Ectodermal cell (in vitro differentiated cells): ENCODE data around the gene CDRT15.
"Not testable (repeated sequence)": the region's sequence is repeated elsewhere in the genome, so short reads cannot be mapped to it uniquely, and the experiment has no call there.

Source experiments
- H3K27ac ChIP-seq: 2 replicates; pipeline ENCODE4 v1.7.0; 2013; ENCODE audit warnings: mild to moderate bottlenecking, low read depth, low read length; ENCODE audit not compliant: insufficient read depth, poor library complexity, severe bottlenecking
- H3K27me3 ChIP-seq: 2 replicates; pipeline ENCODE4 v1.7.0; 2013; ENCODE audit warnings: mild to moderate bottlenecking, low read length; ENCODE audit not compliant: insufficient read depth, control insufficient read depth, poor library complexity, severe bottlenecking
- H3K36me3 ChIP-seq: one replicate; pipeline ENCODE4 v1.7.0; 2013; ENCODE audit warnings: low read length; ENCODE audit not compliant: control insufficient read depth, insufficient read depth
- H3K4me1 ChIP-seq: one replicate; pipeline ENCODE4 v1.7.0; 2013; ENCODE audit warnings: low read length; ENCODE audit not compliant: control insufficient read depth, insufficient read depth
- H3K4me3 ChIP-seq: 2 replicates; pipeline ENCODE4 v1.7.0; 2013; ENCODE audit warnings: low read depth, low read length, control low read depth; ENCODE audit not compliant: insufficient read depth
- H3K9me3 ChIP-seq: 2 replicates; pipeline ENCODE4 v1.7.0; 2013; ENCODE audit warnings: mild to moderate bottlenecking, low read length, moderate library complexity; ENCODE audit not compliant: control insufficient read depth
- WGBS, 2 experiments: methylation state at CpG; one replicate each; pipeline ENCODE4 v1.1.7; 2013; ENCODE audit warnings: missing lambda C conversion rate in 2 of 2; 5-methylcytosine and 5-hydroxymethylcytosine counted together

CDRT15 gene

GRCh38 chr17:14239271-14239670 is 2.6 kb upstream of the CDRT15 start:
- not testable (repeated sequence) for H3K4me3 ChIP-seq, H3K27me3 ChIP-seq, H3K4me1 ChIP-seq, H3K9me3 ChIP-seq, H3K36me3 ChIP-seq, H3K27ac ChIP-seq
- WGBS, 2 experiments: 95 to 100% methylated on average over 2 of the region's 5 CpGs

DNA sequence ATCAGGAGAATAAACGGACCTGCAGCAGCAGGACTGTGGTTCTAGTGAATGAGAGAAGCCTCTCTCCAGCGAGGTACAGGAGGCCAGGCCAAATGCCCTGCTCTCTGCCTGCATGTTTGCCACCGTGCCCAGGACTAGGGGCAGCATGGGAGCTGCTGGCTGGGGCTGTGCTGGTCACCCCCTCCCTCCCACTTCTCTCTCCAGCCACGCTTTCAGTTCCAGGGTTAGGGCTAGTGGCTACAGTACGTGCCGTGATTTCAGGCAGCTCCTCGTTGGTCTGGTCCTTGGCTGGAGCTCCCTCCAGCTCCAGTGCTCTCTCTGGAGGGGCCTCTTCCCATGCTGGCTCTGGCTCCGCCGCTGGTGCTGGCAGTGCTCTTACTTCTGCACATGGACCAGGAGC is 630 bp downstream of the CDRT15 start:
- 87 to 93% methylated on average over 6 to 7 of the region's 9 CpGs for WGBS, 2 experiments
- not testable (repeated sequence) for H3K9me3 ChIP-seq, H3K4me3 ChIP-seq, H3K27ac ChIP-seq, H3K4me1 ChIP-seq, H3K36me3 ChIP-seq, H3K27me3 ChIP-seq

- H3K4me1 ChIP-seq, H3K4me3 ChIP-seq, H3K27ac ChIP-seq, H3K9me3 ChIP-seq, H3K36me3 ChIP-seq, H3K27me3 ChIP-seq: not testable (repeated sequence)
- WGBS, 2 experiments: 88 to 100% methylated on average over 1 to 2 of the region's 2 CpGs
Observed at GRCh38 chr17:14235047-14235446, 1.6 kb downstream of the CDRT15 start.

- not testable (repeated sequence) for H3K4me1 ChIP-seq, H3K27ac ChIP-seq, H3K27me3 ChIP-seq, H3K9me3 ChIP-seq, H3K4me3 ChIP-seq, H3K36me3 ChIP-seq
- WGBS, 2 experiments: 89 to 100% methylated on average over 2 to 3 of the region's 6 CpGs
Observed at GRCh38 chr17:14231187-14231586, 5.5 kb downstream of the CDRT15 start.

GRCh38 chr17:14228903-14229302 is 7.8 kb downstream of the CDRT15 start:
- Histone ChIP-seq H3K9me3 (no peaks in the 10 kb centered on the region), H3K4me3 (no peak overlapping the region), H3K36me3 (no peaks in the 10 kb centered on the region), H3K27me3 (no peaks in the 10 kb centered on the region), H3K4me1 (no peaks in the 10 kb centered on the region), H3K27ac (no peak overlapping the region)
- WGBS, 2 experiments: 88 to 90% methylated on average over 4 of the region's 4 CpGs

GRCh38 chr17:14227052-14227451 is 9.6 kb downstream of the CDRT15 start:
- Histone ChIP-seq H3K27ac (no peak overlapping the region), H3K9me3 (no peaks in the 10 kb centered on the region), H3K4me1 (no peaks in the 10 kb centered on the region), H3K27me3 (no peaks in the 10 kb centered on the region), H3K36me3 (no peaks in the 10 kb centered on the region), H3K4me3 (no peak overlapping the region)
- 91 to 92% methylated on average over 7 of the region's 7 CpGs for WGBS, 2 experiments

DNA sequence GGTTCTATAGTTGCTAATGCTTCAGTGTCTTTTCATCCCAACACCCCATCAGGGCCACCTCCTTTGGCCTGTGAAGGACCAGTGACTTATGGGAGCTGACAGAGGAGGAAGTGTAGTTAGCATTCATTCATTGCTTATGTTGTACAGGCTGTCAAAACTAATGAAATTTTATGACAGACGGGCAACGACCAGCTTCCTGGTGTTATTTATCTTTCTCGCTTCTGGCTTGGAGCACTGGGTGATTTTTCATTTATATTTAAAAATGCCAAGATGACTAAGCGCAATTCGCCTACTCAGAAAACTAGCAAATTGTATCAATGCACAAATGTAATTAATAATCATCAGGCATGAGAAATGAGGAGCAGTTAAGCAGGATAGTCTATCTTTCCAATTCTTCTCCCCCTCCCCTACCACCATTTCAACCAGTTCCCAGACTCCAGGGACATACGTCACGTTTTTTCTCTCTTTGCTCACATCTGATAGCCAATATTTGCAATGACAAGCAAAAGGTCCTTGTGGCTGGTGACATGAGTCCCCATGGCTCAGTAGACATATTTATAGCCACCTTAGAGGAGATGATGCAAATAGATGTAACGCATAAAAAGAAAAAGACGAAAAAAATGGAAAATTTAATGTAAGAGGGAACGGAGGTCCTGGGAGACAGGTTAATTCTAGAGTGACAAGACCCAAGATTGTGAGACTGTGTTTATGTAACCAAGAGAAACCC is 11.2 kb downstream of the CDRT15 start:
- 91 to 93% methylated on average over 8 to 10 of the region's 10 CpGs for WGBS, 2 experiments
- no peaks in the 10 kb centered on the region for H3K27me3 ChIP-seq
- H3K27ac ChIP-seq: no peak overlapping the region
- no peaks in the 10 kb centered on the region for H3K9me3 ChIP-seq
- H3K36me3 ChIP-seq: no peaks in the 10 kb centered on the region
- H3K4me1 ChIP-seq: no peaks in the 10 kb centered on the region
- no peak overlapping the region for H3K4me3 ChIP-seq

DNA sequence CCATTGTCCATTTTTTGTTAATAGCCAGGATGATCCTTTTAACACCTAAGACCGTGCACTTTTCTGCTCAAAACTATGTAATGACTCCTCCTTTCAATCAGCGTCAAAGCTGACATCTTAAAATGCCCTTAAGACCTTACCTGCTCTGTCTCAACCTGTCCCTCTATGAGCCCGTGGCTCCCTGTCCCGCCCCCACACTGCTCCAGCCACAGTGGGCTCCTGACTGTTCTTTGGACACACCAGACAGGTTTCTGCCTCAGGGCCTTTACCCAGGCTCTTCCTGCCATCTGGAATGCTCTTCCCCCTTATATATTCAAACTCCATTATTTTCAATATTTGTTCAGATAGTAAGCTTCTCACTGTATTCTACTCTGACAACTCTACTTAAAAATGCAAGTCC is 14.1 kb downstream of the CDRT15 start:
- no peaks in the 10 kb centered on the region for H3K27me3 ChIP-seq
- WGBS, 2 experiments: 94 to 95% methylated on average over 4 of the region's 4 CpGs

DNA sequence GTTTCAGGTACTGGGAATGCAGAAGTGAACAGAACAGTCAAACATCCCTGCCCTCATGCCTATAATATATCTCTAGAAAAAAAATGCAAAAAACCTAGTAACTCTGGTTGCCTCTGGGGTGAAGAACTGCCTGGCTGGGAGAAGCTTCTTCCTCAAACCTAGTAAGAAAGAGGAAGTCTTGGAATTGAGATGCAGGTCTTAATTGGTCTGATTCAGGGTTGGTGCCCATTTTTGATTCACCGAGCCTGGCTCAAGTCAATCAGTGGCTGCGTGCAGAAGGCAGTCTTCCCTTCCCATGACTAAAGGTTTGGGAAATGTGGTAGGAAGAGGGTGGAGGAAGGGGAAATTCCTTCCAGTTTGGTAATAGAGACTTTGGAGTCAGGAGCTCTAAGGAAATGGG is 22.4 kb downstream of the CDRT15 start:
- Histone ChIP-seq H3K27me3 (no peaks in the 10 kb centered on the region), H3K36me3 (peaks cover 10% of the 10 kb centered on the region), H3K4me1 (no peaks in the 10 kb centered on the region), H3K27ac (no peak overlapping the region), H3K4me3 (no peak overlapping the region), H3K9me3 (no peaks in the 10 kb centered on the region)
- 91 to 97% methylated on average over 2 of the region's 2 CpGs for WGBS, 2 experiments

More for the DNA sequence above, 14.1 kb downstream of the CDRT15 start:
- Histone ChIP-seq H3K4me3 (no peak overlapping the region), H3K36me3 (no peaks in the 10 kb centered on the region), H3K9me3 (no peaks in the 10 kb centered on the region), H3K27ac (no peak overlapping the region), H3K4me1 (no peaks in the 10 kb centered on the region)

DNA sequence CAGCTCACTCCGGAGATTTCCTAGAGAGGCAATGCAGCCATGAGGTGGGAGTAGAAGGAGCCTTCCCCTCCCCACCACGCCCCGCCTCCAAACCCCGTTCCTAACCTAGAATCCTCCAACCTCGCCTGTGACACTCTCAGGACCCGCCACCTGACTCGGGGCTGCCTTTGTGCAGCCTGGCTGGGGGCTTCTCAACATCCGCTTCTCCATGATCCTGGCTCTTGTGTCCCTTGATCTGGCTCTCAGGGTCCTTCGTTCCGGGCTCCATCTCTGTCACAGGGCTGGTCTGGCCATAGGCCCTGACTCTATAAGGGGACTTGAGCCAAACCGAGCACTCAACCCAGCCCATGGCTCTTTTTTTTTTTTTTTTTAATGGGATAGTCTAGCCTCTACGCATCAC is 24.3 kb downstream of the CDRT15 start:
- 94 to 96% methylated on average over 12 of the region's 12 CpGs for WGBS, 2 experiments
- Histone ChIP-seq H3K4me3 (no peak overlapping the region), H3K27me3 (no peaks in the 10 kb centered on the region), H3K27ac (no peak overlapping the region), H3K9me3 (no peaks in the 10 kb centered on the region), H3K36me3 (peaks cover 13% of the 10 kb centered on the region), H3K4me1 (no peaks in the 10 kb centered on the region)

DNA sequence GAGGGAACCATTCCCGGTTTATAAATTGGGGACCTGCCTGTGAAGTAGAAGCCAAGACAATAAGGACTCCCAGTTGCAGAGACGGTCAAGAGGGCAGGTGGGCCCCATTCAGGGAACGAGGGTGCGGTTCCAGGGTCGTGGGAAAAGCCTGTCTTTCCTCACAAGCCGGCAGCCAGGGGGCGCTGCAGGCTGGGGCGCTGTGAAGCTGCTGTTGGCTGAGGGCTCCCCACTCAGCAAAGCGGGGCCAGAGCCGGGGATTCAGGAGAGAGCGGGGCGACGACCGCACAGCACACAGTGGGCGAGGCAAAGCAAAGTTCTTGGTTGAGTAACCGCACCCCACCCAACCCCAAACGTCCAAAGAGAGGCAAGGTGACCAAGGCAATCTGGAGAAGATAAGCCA is 24.9 kb downstream of the CDRT15 start:
- H3K4me3 ChIP-seq: no peak overlapping the region
- WGBS, 2 experiments: 96 to 97% methylated on average over 17 of the region's 17 CpGs
- no peak overlapping the region for H3K27ac ChIP-seq

More for the DNA sequence above, 24.9 kb downstream of the CDRT15 start:
- Histone ChIP-seq H3K9me3 (no peaks in the 10 kb centered on the region), H3K4me1 (no peaks in the 10 kb centered on the region), H3K36me3 (peaks cover 13% of the 10 kb centered on the region), H3K27me3 (no peaks in the 10 kb centered on the region)
